ENCODE data around the gene SAAL1. TPM values are rescaled to one million over a fixed set of nuclear protein-coding genes. Genes with fewer than 3 reads are reported as not detected.

The SAAL1 gene
- total RNA-seq, 1 experiment from 2014 or later = 43.5 TPM

DNA sequence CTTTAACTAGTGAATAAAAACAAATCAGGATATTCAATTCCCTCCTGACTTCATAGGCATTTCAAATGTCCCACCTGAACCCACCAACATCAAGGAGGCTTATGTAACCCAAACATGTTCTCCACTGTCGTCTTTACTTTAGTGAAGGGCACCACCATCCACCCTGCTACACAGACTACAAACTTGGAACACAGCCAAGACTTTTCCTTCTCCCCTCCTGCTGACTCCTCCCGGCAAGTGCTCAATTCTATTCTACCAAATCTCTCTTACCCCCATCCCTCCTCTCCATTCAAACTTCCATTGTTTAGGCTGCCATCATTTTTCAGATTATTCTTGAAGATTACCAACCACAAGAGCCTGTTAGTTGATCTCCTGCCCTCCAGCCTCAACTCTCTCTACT is 24.3 kb downstream of the SAAL1 start:
- 100% methylated on average over 1 of the region's 2 CpGs for WGBS (ENCODE audit: extremely low coverage, insufficient read length, low lambda C conversion rate)
- Histone ChIP-seq H3K23me2 (ENCODE audit: insufficient read length, low read depth, low read length, poor library complexity, severe bottlenecking) (no peaks in the 10 kb centered on the region), H3K4me1 (ENCODE audit: insufficient read depth, low read length) (no peaks in the 10 kb centered on the region), H4K91ac (ENCODE audit: insufficient read length, low read depth, low read length) (no peak overlapping the region), H3K79me2 (ENCODE audit: insufficient read depth, low read length) (no peaks in the 10 kb centered on the region), H3K27me3 (ENCODE audit: insufficient read depth, low read length) (no peaks in the 10 kb centered on the region), H3K14ac (ENCODE audit: insufficient read depth, low read length) (no peak overlapping the region), H4K8ac (replicated peaks; ENCODE audit: insufficient read length, low read depth, low read length) (no peak overlapping the region), H2BK120ac (ENCODE audit: low read depth, low read length, poor library complexity, severe bottlenecking) (no peak overlapping the region), H2AFZ (ENCODE audit: low read length) (no peak overlapping the region), H4K20me1 (ENCODE audit: control insufficient read depth, insufficient read depth, insufficient read length) (no peaks in the 10 kb centered on the region), H2BK12ac (ENCODE audit: insufficient read length, low read depth, low read length) (no peak overlapping the region), H3T11ph (ENCODE audit: low read length) (no peak overlapping the region), H3K18ac (ENCODE audit: insufficient read length, low read depth, low read length) (no peak overlapping the region), H2BK15ac (ENCODE audit: low read depth, low read length) (no peak overlapping the region), H3K9me3 (ENCODE audit: control insufficient read depth, low read depth, low read length) (no peaks in the 10 kb centered on the region), H3K4ac (ENCODE audit: low read depth, low read length) (no peak overlapping the region), H3K4me2 (ENCODE audit: insufficient read depth, insufficient read length, low read length) (no peak overlapping the region), H3K27ac (ENCODE audit: insufficient read length, low read depth, low read length) (no peak overlapping the region), H3K79me1 (ENCODE audit: insufficient read depth, low read depth, low read length, poor library complexity, severe bottlenecking) (no peaks in the 10 kb centered on the region), H3K56ac (ENCODE audit: insufficient read length, low read depth, low read length) (no peak overlapping the region), H2BK5ac (ENCODE audit: insufficient read length, low read length) (no peak overlapping the region), H4K5ac (ENCODE audit: insufficient read length, low read depth, low read length) (no peak overlapping the region), H2AK5ac (ENCODE audit: insufficient read length, low read length) (no peak overlapping the region), H3K9ac (ENCODE audit: extremely low read depth, insufficient read length, low read length) (no peak overlapping the region), H2BK20ac (ENCODE audit: low read depth, low read length, poor library complexity, severe bottlenecking) (no peak overlapping the region), H3K23ac (ENCODE audit: insufficient read length, low read depth, low read length) (no peak overlapping the region)
- DNase-seq = no peak
- H3K27me3 Mint-ChIP-seq (ENCODE audit: low read depth) = no peaks in the 10 kb centered on the region
- no peaks in the 10 kb centered on the region for H3K9me3 Mint-ChIP-seq
- 0 out of 7 replicates have a peak overlapping the region, but pooled peaks of 1 of the 3 experiments have one; percentile 1 for H3K27ac Mint-ChIP-seq
- no peak overlapping the region for H3K4me3 Mint-ChIP-seq
- H3K4me1 Mint-ChIP-seq = peaks cover 0 to 4% of the 10 kb centered on the region in 2 experiments; a peak in 1 of 4 replicates
- TF ChIP-seq, protein P1, sequence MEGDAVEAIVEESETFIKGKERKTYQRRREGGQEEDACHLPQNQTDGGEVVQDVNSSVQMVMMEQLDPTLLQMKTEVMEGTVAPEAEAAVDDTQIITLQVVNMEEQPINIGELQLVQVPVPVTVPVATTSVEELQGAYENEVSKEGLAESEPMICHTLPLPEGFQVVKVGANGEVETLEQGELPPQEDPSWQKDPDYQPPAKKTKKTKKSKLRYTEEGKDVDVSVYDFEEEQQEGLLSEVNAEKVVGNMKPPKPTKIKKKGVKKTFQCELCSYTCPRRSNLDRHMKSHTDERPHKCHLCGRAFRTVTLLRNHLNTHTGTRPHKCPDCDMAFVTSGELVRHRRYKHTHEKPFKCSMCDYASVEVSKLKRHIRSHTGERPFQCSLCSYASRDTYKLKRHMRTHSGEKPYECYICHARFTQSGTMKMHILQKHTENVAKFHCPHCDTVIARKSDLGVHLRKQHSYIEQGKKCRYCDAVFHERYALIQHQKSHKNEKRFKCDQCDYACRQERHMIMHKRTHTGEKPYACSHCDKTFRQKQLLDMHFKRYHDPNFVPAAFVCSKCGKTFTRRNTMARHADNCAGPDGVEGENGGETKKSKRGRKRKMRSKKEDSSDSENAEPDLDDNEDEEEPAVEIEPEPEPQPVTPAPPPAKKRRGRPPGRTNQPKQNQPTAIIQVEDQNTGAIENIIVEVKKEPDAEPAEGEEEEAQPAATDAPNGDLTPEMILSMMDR (conservative IDR thresholded peaks at IDR 0.05) = no peak
- peaks cover 33 to 65% (median 44%) of the 10 kb centered on the region in 3 experiments for H3K36me3 Mint-ChIP-seq (ENCODE audit: insufficient read depth in 1 of 3, low read depth in 3 of 3)

All from H9 (cell line).